ENCODE measurements around the gene DMRT3.

The DMRT3 gene

GRCh38 chr9:1031951-1032601 is 55.6 kb downstream of the DMRT3 start:
- no peak overlapping the region for H3K4me3 ChIP-seq (replicated peaks; ENCODE audit: low read depth, low read length)
- TF ChIP-seq, protein P1, sequence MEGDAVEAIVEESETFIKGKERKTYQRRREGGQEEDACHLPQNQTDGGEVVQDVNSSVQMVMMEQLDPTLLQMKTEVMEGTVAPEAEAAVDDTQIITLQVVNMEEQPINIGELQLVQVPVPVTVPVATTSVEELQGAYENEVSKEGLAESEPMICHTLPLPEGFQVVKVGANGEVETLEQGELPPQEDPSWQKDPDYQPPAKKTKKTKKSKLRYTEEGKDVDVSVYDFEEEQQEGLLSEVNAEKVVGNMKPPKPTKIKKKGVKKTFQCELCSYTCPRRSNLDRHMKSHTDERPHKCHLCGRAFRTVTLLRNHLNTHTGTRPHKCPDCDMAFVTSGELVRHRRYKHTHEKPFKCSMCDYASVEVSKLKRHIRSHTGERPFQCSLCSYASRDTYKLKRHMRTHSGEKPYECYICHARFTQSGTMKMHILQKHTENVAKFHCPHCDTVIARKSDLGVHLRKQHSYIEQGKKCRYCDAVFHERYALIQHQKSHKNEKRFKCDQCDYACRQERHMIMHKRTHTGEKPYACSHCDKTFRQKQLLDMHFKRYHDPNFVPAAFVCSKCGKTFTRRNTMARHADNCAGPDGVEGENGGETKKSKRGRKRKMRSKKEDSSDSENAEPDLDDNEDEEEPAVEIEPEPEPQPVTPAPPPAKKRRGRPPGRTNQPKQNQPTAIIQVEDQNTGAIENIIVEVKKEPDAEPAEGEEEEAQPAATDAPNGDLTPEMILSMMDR (IDR thresholded peaks at IDR 0.05; ENCODE audit: low read depth, low read length, missing control alignments): no peak
- DNase-seq (ENCODE audit: extremely low read depth, low read depth): no peak

GRCh38 chr9:1034271-1034670 is 57.8 kb downstream of the DMRT3 start:
- TF ChIP-seq, protein P1 (IDR thresholded peaks at IDR 0.05; ENCODE audit: low read depth, low read length, missing control alignments): no peak
- DNase-seq (ENCODE audit: extremely low read depth, low read depth): no peak
- no peak overlapping the region for H3K4me3 ChIP-seq (replicated peaks; ENCODE audit: low read depth, low read length)

- DNase-seq (ENCODE audit: extremely low read depth, low read depth): no peak
- TF ChIP-seq, protein P1 (IDR thresholded peaks at IDR 0.05; ENCODE audit: low read depth, low read length, missing control alignments): no peak
- no peak overlapping the region for H3K4me3 ChIP-seq (replicated peaks; ENCODE audit: low read depth, low read length)
These were observed 63.1 kb downstream of the DMRT3 start for GRCh38 chr9:1039589-1039988.

All from HFF-Myc (cell line).